HuH-7.5 (cell line): Measurements from ENCODE around the gene OR10G3.

ENCODE experiments used
- DNase-seq: peaks from one replicate; pipeline ENCODE4 v3.0.0; 2011; ENCODE audit warnings: low spot score

The OR10G3 gene

GRCh38 chr14:21535545-21536417 lies 44.1 kb downstream of the OR10G3 start:
- no peak for DNase-seq

DNA sequence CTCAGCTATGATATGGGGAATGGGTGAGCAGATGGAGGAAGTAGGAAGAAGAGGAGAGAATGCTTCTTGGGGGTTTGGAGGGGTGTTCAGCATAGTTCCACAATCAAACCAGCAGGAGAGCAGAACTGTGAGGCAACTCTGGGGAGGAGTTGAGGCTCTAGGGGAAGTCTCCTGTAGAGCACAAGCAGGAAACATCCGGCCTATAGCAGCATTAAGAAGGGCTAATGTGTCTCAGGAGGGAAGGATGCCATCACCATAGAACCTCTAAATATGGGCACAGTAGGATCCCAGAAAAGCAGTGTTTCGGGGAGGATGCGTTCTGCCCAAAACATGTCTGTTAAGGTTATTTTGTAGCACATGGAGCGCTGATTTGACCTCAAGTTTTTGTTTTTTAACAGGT lies 45.3 kb downstream of the OR10G3 start:
- DNase-seq: no peak

GRCh38 chr14:21533294-21533693 lies 46.6 kb downstream of the OR10G3 start:
- no peak for DNase-seq

GRCh38 chr14:21529515-21529914 lies 50.4 kb downstream of the OR10G3 start:
- no peak for DNase-seq

DNA sequence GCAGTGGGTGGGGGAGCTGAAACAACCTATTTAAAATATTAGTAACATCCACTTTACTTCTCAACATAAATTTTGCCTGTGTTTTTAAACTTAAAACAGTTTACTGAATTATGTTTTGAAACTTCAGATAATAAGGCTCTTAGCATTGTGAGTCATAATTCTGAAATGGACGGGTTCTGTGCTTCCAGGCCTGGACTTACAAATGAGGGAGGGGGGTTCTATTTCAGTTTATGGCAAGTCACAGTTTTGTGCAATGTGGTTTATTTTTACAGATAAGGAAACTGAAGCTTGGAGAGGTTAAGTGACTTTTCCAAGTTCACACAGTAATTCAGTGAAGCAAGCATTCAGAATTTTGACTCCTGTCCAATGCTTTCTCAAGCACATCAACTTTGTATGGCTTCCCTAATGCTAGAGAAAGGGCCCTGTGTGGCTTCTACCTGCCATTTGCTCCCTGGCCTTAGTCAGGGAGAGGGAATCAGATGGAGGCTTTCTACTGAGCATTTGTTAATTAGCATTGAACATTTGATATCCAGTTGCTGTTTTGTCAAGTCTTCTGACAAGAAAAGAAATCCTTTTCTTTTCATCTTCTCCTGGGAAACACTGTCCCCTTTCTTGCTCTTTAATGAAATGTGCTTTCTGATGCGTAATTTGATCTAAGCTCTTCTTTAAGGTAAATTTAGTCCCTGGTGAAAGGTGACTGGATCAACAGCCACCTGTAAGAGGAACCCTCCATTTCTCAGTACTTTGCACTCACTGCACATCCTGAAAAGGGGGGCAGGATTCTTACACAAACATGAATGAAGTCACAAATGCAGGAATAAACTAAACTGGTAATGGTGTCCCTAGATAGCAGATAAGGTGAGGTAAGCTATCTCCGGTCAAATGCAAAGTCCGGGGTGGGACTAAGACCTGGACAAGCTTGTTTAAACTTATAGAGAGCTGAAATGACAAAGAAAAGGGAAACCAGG lies 51.2 kb downstream of the OR10G3 start:
- DNase-seq: no peak

- no peak for DNase-seq
Measured at GRCh38 chr14:21527318-21527679, 52.6 kb downstream of the OR10G3 start.

DNA sequence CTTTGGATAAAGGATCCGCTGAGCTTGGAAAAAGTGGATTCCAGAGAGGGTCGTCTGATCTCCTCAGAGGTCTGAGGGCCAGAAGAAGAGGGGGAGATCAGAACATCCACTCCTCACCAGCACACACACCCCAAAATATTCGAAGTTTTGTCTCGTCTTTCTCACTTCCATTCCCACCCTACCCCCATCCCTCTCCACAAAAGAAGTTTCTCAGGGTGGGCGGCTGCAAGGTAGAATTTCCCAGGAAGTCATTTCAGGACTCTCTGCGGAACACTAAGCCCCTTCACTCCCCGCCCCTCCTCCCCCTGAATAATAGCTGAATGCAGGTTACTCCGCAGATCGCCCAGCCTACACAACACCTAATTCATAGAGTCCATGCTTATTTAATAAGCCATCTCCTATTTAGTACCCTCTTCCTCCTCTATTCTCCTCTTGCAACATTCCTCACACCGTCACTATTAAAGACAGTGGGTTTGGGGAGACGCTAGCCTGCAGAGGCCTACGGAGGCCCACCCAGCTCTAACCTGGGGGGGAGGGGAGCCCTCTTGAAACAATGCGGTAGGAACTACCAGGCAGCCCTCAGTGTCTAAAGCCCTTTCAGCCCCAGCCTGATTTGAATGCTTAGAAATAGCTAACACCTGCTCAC lies 53.1 kb downstream of the OR10G3 start:
- no peak for DNase-seq

- DNase-seq: peak; percentile 50
Measured at GRCh38 chr14:21525962-21526671, 53.8 kb downstream of the OR10G3 start, which contains the start of gene SALL2. TSS of gene SALL2 (minus strand) at chr14:21526346. CDS start at chr14:21526127, 219 bp downstream.

DNA sequence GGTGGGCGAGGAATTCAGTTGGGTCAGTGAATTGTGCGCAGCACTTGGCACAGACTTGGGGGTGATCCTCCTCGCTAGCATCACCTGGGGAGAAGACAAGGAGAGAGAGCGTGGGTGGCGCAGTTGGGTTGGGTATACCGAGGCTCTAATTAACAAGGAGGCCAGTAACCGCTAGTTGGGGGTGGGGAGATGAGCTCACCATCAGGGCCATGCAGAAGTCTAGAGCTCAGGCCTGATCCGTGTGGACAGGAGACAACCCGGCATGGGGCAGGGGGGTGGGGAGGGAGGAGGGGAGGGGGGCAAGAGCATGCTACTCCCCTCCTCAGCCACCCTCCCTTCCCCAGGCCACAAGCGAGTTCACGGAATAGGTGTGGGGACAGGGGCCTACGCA lies 54.3 kb downstream of the OR10G3 start:
- no peak for DNase-seq

DNA sequence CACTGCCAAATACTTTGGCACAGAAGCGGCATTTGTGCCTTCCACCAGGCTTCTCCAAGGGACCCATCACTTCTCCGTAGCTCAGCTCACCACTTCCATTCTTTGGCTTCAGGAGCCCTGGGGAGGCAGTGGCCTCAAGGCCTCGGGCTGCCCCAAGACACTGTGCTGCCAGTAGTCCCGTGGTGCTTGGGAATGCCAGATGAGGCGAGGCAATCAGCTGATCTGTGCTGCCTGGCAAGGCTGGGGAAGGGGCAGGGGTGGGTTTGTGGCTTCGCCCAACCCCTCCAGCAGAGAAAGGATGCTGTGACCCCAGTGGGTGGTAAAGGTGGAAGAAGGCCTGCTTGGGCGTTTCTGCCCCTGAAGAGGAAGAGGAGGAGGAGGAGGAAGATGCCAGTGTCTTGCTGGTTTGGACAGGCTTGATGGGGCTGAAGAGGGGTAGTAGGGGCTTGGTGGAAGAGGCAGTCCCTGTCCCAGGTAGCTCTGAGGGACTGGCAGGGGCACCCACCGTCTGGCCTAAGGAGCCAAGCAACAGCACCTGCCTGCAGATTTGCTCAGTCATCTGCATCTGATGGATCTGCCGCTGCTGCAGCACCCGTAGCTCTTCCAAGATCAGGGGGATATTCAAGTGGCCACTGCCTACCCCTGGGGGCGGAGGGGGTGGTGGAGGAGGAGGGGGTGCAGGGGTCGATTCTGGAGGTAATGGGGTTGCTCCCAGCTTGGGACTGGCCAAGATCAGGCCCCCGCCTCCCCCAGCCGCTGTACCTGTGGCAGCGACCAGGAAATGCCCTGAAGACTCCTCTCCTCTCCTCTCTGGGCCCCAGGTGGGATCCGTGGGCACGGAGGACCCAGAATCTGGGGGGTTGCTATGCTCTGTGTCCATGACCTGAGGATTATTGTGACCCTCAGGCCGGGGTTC lies 55.0 kb downstream of the OR10G3 start:
- no peak for DNase-seq

DNA sequence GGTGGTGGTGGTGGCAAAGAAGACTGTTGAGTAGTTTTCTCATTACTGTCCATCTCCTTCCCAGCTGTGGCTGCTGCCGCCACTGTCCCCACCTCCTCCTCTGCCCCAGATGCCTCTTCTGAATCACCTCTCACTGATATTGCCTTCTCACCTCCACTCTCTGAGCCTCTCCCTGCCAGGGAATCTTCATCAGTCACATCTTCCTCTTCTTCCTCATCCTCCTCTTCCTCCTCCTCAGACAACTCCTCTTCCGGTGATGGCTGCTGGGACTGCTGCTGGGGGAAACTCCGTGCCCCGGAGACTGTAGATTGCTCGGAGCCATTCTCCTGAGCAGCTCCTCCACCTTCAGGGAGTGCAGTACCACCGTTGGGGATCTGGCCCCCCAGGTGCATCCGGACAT lies 56.7 kb downstream of the OR10G3 start:
- no peak for DNase-seq

GRCh38 chr14:21521501-21521900 lies 58.4 kb downstream of the OR10G3 start:
- no peak for DNase-seq

DNA sequence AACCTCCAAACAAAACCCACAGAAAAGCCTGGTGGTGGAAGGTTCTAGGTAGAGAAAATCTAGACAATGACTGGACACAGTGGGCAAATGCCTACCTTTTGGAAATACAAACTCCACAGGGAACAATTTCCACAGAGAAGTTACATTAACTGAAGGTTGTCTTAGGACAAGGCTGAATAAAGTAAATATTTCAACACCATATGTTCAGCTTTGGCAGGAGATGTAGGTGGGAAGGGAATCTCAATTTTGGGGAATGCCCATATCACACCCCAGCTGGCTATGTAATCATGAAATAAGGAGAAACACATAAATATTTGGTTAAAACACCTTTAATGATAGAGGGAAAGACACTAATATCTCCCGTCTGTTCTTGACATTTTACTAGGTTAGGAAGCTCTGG lies 59.1 kb downstream of the OR10G3 start:
- DNase-seq: no peak

DNA sequence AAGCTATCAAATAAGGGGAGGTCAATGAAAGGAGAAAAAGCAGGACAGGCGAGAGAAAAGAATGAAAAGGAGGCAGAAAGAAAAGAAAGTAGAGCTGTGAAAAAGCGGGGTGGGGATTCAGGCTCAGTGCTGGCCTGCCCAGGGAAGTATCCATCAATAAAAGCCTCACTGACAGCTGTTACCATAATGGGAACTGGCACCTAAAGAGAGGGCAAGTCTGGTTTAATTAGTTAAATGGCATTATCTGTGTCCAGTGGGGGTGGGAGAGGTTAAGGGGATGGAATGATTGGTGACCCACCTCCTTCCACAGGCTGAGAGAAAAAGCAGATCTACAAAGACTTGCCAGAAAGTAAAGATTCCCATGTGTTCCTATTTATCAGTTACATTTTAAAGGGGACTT lies 61.2 kb downstream of the OR10G3 start:
- no peak for DNase-seq
